GM12892 (cell line): ENCODE measurements around the gene RAVER1.

ENCODE experiments used
- POLR2A ChIP-seq: IDR thresholded peaks from 2 replicates; pipeline ENCODE4 v1.6.1; 2011; ENCODE audit warnings: low read depth, low read length, control low read depth
- POLR2AphosphoS5 ChIP-seq: IDR thresholded peaks from 2 replicates; pipeline ENCODE4 v1.6.1; 2011; ENCODE audit warnings: low read depth, low read length, control low read depth

- no peak for TF ChIP-seq POLR2AphosphoS5
- TF ChIP-seq POLR2A, result no peak
These were observed 27.0 kb downstream of the RAVER1 start for GRCh38 chr19:10306327-10306726.
